CD8-positive, alpha-beta memory T cell (primary cell): ENCODE results near the gene SRL. TPM values are rescaled to one million over a fixed set of nuclear protein-coding genes. Genes with fewer than 3 reads are reported as not detected.

Source experiments
- CTCF ChIA-PET: fragments of 350-600 bp; sonication (Branson Sonifier 250); formaldehyde crosslinking; loops from one replicate; lab custom pipeline; 2021; ENCODE audit warnings: antibody characterized with exemption; lab: Charles Lee
- POLR2A ChIA-PET: fragments of 350-600 bp; sonication (Branson Sonifier 250); formaldehyde crosslinking; loops from one replicate; lab custom pipeline; 2021; ENCODE audit warnings: antibody characterized with exemption; lab: Charles Lee
- DNase-seq, 5 donors: peaks; one replicate each; pipeline versions ENCODE4 v3.0.0 to v3.0.0-alpha.2; 2020 to 2022; ENCODE audit warnings: mixed read lengths in 1 of 5
- H3K27ac ChIP-seq: one replicate; pipeline ENCODE4 v1.7.0; 2013; ENCODE audit warnings: low read depth, mild to moderate bottlenecking, low read length, moderate library complexity
- H3K27me3 ChIP-seq: 2 replicates; pipeline ENCODE4 v1.7.0; 2013; ENCODE audit warnings: low read length, mild to moderate bottlenecking; ENCODE audit not compliant: insufficient read depth, poor library complexity, severe bottlenecking
- H3K36me3 ChIP-seq: 2 replicates; pipeline ENCODE4 v1.7.0; 2013; ENCODE audit warnings: mild to moderate bottlenecking, low read length, moderate library complexity; ENCODE audit not compliant: insufficient read depth
- H3K4me1 ChIP-seq: 2 replicates; pipeline ENCODE4 v1.7.0; 2013; ENCODE audit warnings: mild to moderate bottlenecking, low read length, moderate library complexity; ENCODE audit not compliant: insufficient read depth
- H3K4me3 ChIP-seq: 2 replicates; pipeline ENCODE4 v1.7.0; 2013; ENCODE audit warnings: mild to moderate bottlenecking, low read length
- H3K9me3 ChIP-seq: 2 replicates; pipeline ENCODE4 v1.7.0; 2013; ENCODE audit warnings: mild to moderate bottlenecking, low read length
- H3K27ac Mint-ChIP-seq, 8 donors: one replicate each; pipeline ENCODE4 v1.8.0; 2020 to 2021; ENCODE audit warnings: mixed read lengths in 8 of 8, mild to moderate bottlenecking in 6 of 8, inconsistent platforms in 3 of 8, moderate library complexity in 3 of 8
- H3K27me3 Mint-ChIP-seq, 2 donors: one replicate each; pipeline ENCODE4 v1.8.0; 2020 to 2021; ENCODE audit warnings: mixed read lengths in 2 of 2, mild to moderate bottlenecking in 1 of 2, moderate library complexity in 1 of 2
- H3K36me3 Mint-ChIP-seq, 3 donors: one replicate each; pipeline ENCODE4 v1.8.0; 2020 to 2021; ENCODE audit warnings: mixed read lengths in 3 of 3, inconsistent platforms in 1 of 3, mild to moderate bottlenecking in 1 of 3
- H3K4me1 Mint-ChIP-seq, 3 donors: one replicate each; pipeline ENCODE4 v1.8.0; 2020 to 2021; ENCODE audit warnings: mixed read lengths in 3 of 3, inconsistent platforms in 1 of 3, mild to moderate bottlenecking in 1 of 3
- H3K4me3 Mint-ChIP-seq, 7 donors: one replicate each; pipeline ENCODE4 v1.8.0; 2020 to 2021; ENCODE audit warnings: mixed read lengths in 7 of 7, mild to moderate bottlenecking in 6 of 7, moderate library complexity in 4 of 7, inconsistent platforms in 2 of 7
- H3K9me3 Mint-ChIP-seq, 5 donors: one replicate each; pipeline ENCODE4 v1.8.0; 2020 to 2022; ENCODE audit warnings: mixed read lengths in 5 of 5, mild to moderate bottlenecking in 3 of 5, moderate library complexity in 2 of 5, inconsistent platforms in 1 of 5
- polyA plus RNA-seq: library from polyadenylated mRNA; unstranded; fragments of 300-500 nt; fragmentation: Illumina TruSeq; gene quantifications from one replicate; pipeline ENCODE4 v1.2.3, GENCODE V29; 2021
- total RNA-seq, 2 experiments: library from RNA; stranded (reverse); gene quantifications; one replicate each; pipeline ENCODE4 v1.2.3, GENCODE V29; 2021

Gene SRL
- total and polyA plus RNA-seq, 3 experiments from 2014 or later, result not detected

GRCh38 chr16:4217204-4218131 lies 24.4 kb downstream of the SRL start:
- Histone ChIP-seq H3K36me3 (no peaks in the 10 kb centered on the region), H3K4me1 (no peaks in the 10 kb centered on the region), H3K4me3 (no peak overlapping the region), H3K27me3 (no peaks in the 10 kb centered on the region), H3K27ac (no peak overlapping the region), H3K9me3 (no peaks in the 10 kb centered on the region)
- CTCF ChIA-PET, result no interaction called here
- Mint-ChIP-seq H3K27me3 (peaks cover 2 to 36% of the 10 kb centered on the region in 2 donors), H3K36me3 (no peaks in the 10 kb centered on the region), H3K27ac (peak overlapping the region in 1 of 8 donors; percentile 51), H3K4me1 (no peaks in the 10 kb centered on the region), H3K9me3 (no peaks in the 10 kb centered on the region), H3K4me3 (no peak overlapping the region)
- POLR2A ChIA-PET, result no interaction called here
- DNase-seq, result no peak

- no peaks in the 10 kb centered on the region for H3K27me3 ChIP-seq
- H3K4me3 ChIP-seq, result no peak overlapping the region
- Mint-ChIP-seq H3K4me1 (no peaks in the 10 kb centered on the region), H3K36me3 (no peaks in the 10 kb centered on the region), H3K27me3 (peaks cover 0 to 31% of the 10 kb centered on the region in 2 donors), H3K27ac (no peak overlapping the region), H3K4me3 (no peak overlapping the region), H3K9me3 (no peaks in the 10 kb centered on the region)
- H3K36me3 ChIP-seq, result no peaks in the 10 kb centered on the region
- H3K4me1 ChIP-seq, result no peaks in the 10 kb centered on the region
- ChIA-PET CTCF (no interaction called here), POLR2A (no interaction called here)
- H3K27ac ChIP-seq, result no peak overlapping the region
- DNase-seq, result no peak
- H3K9me3 ChIP-seq, result no peaks in the 10 kb centered on the region
Observed at GRCh38 chr16:4216596-4216995, 25.3 kb downstream of the SRL start.

- Mint-ChIP-seq H3K27ac (no peak overlapping the region), H3K4me1 (no peaks in the 10 kb centered on the region), H3K27me3 (peaks cover 0 to 25% of the 10 kb centered on the region in 2 donors), H3K9me3 (no peaks in the 10 kb centered on the region), H3K36me3 (no peaks in the 10 kb centered on the region), H3K4me3 (no peak overlapping the region)
- Histone ChIP-seq H3K9me3 (no peaks in the 10 kb centered on the region), H3K4me1 (no peaks in the 10 kb centered on the region), H3K36me3 (no peaks in the 10 kb centered on the region), H3K27me3 (no peaks in the 10 kb centered on the region), H3K27ac (no peak overlapping the region), H3K4me3 (no peak overlapping the region)
- POLR2A ChIA-PET, result no interaction called here
- CTCF ChIA-PET, result no interaction called here
- no peak for DNase-seq
Observed at GRCh38 chr16:4215106-4215505, 26.8 kb downstream of the SRL start.

GRCh38 chr16:4214215-4214621 lies 27.7 kb downstream of the SRL start:
- Histone ChIP-seq H3K36me3 (no peaks in the 10 kb centered on the region), H3K9me3 (no peaks in the 10 kb centered on the region), H3K4me1 (no peaks in the 10 kb centered on the region), H3K4me3 (no peak overlapping the region), H3K27ac (no peak overlapping the region), H3K27me3 (no peaks in the 10 kb centered on the region)
- H3K4me1 Mint-ChIP-seq, result no peaks in the 10 kb centered on the region
- ChIA-PET CTCF (no interaction called here), POLR2A (no interaction called here)
- no peaks in the 10 kb centered on the region for H3K9me3 Mint-ChIP-seq
- H3K27ac Mint-ChIP-seq, result no peak overlapping the region
- no peak overlapping the region for H3K4me3 Mint-ChIP-seq
- H3K36me3 Mint-ChIP-seq, result no peaks in the 10 kb centered on the region
- peaks cover 3 to 25% of the 10 kb centered on the region in 2 donors for H3K27me3 Mint-ChIP-seq
- no peak for DNase-seq

- Mint-ChIP-seq H3K27me3 (peaks cover 3 to 25% of the 10 kb centered on the region in 2 donors), H3K36me3 (no peaks in the 10 kb centered on the region), H3K4me3 (no peak overlapping the region), H3K27ac (no peak overlapping the region), H3K4me1 (no peaks in the 10 kb centered on the region), H3K9me3 (no peaks in the 10 kb centered on the region)
- Histone ChIP-seq H3K4me3 (no peak overlapping the region), H3K27me3 (no peaks in the 10 kb centered on the region), H3K36me3 (no peaks in the 10 kb centered on the region), H3K27ac (no peak overlapping the region), H3K9me3 (no peaks in the 10 kb centered on the region), H3K4me1 (no peaks in the 10 kb centered on the region)
- CTCF ChIA-PET, result no interaction called here
- POLR2A ChIA-PET, result no interaction called here
- DNase-seq, result no peak
Observed at GRCh38 chr16:4213737-4214136, 28.1 kb downstream of the SRL start.

GRCh38 chr16:4212934-4213296 lies 29.0 kb downstream of the SRL start:
- no peaks in the 10 kb centered on the region for H3K4me1 ChIP-seq
- no peaks in the 10 kb centered on the region for H3K36me3 ChIP-seq
- H3K4me3 Mint-ChIP-seq, result no peak overlapping the region
- peaks cover 8 to 24% of the 10 kb centered on the region in 2 donors for H3K27me3 Mint-ChIP-seq
- no peak overlapping the region for H3K4me3 ChIP-seq
- CTCF ChIA-PET, result interaction anchor here (1.3 kb wide), 1 partner anchor 13 kb away, joined by 5 read pairs; no protein-coding TSS in a partner anchor
- H3K27me3 ChIP-seq, result no peaks in the 10 kb centered on the region
- no peak for DNase-seq
- H3K9me3 ChIP-seq, result no peaks in the 10 kb centered on the region
- H3K36me3 Mint-ChIP-seq, result no peaks in the 10 kb centered on the region
- no peak overlapping the region for H3K27ac ChIP-seq
- H3K27ac Mint-ChIP-seq, result peak overlapping the region in 1 of 8 donors; percentile 84
- no peaks in the 10 kb centered on the region for H3K9me3 Mint-ChIP-seq
- POLR2A ChIA-PET, result no interaction called here
- H3K4me1 Mint-ChIP-seq, result peaks cover 0 to 4% (median under 1%) of the 10 kb centered on the region in 3 donors

- ChIA-PET CTCF (interaction anchor here (1.3 kb wide), 1 partner anchor 13 kb away, joined by 5 read pairs; no protein-coding TSS in a partner anchor), POLR2A (no interaction called here)
- no peak for DNase-seq
- Mint-ChIP-seq H3K36me3 (no peaks in the 10 kb centered on the region), H3K9me3 (no peaks in the 10 kb centered on the region), H3K27me3 (peaks cover 8 to 22% of the 10 kb centered on the region in 2 donors), H3K4me1 (peaks cover 0 to 7% (median 2%) of the 10 kb centered on the region in 3 donors), H3K27ac (peak overlapping the region in 1 of 8 donors; percentile 84), H3K4me3 (no peak overlapping the region)
- no peaks in the 10 kb centered on the region for H3K9me3 ChIP-seq
- no peaks in the 10 kb centered on the region for H3K36me3 ChIP-seq
- peaks cover 1% of the 10 kb centered on the region for H3K4me1 ChIP-seq
- no peaks in the 10 kb centered on the region for H3K27me3 ChIP-seq
- no peak overlapping the region for H3K4me3 ChIP-seq
- H3K27ac ChIP-seq, result no peak overlapping the region
Observed at GRCh38 chr16:4212211-4212933, 29.5 kb downstream of the SRL start.
